Osteoblast (primary cell): ENCODE measurements around the gene SCYGR1. TPM values are rescaled to one million over a fixed set of nuclear protein-coding genes. Genes with fewer than 3 reads are reported as not detected.

ENCODE experiments used
- DNase-seq: peaks from one replicate; pipeline ENCODE4 v3.0.0; 2011; ENCODE audit warnings: low spot score, mixed read lengths; ENCODE audit not compliant: insufficient read length; ENCODE audit errors: missing footprints
- H2AFZ ChIP-seq: 2 replicates; pipeline ENCODE4 v1.6.0; 2011; ENCODE audit warnings: mild to moderate bottlenecking, low read length
- H3K27ac ChIP-seq: 2 replicates; pipeline ENCODE4 v1.5.1; 2011; ENCODE audit warnings: mild to moderate bottlenecking, low read depth, low read length, moderate library complexity
- H3K27me3 ChIP-seq: 2 replicates; pipeline ENCODE4 v1.6.0; 2012; ENCODE audit warnings: mild to moderate bottlenecking, control low read depth, inconsistent platforms, low read length, moderate library complexity; ENCODE audit not compliant: insufficient read depth
- H3K36me3 ChIP-seq: 2 replicates; pipeline ENCODE4 v1.5.1; 2011; ENCODE audit warnings: mild to moderate bottlenecking, low read length, control low read depth, moderate library complexity; ENCODE audit not compliant: insufficient read depth
- H3K4me1 ChIP-seq: 2 replicates; pipeline ENCODE4 v1.5.1; 2011; ENCODE audit warnings: mild to moderate bottlenecking, low read length, control low read depth, moderate library complexity; ENCODE audit not compliant: insufficient read depth
- H3K4me2 ChIP-seq: 2 replicates; pipeline ENCODE4 v1.6.0; 2011; ENCODE audit warnings: mild to moderate bottlenecking, low read length; ENCODE audit not compliant: insufficient read depth
- H3K4me3 ChIP-seq: fragments of 200-600 bp; sonication (generic); 3 replicates; pipeline ENCODE4 v1.5.1; 2012; ENCODE audit warnings: mild to moderate bottlenecking, low read length, inconsistent platforms; ENCODE audit not compliant: insufficient read depth
- H3K79me2 ChIP-seq: 2 replicates; pipeline ENCODE4 v1.6.0; 2012; ENCODE audit warnings: mild to moderate bottlenecking, low read length, control low read depth, inconsistent platforms; ENCODE audit not compliant: insufficient read depth
- H3K9me3 ChIP-seq: 2 replicates; pipeline ENCODE4 v1.5.1; 2011; ENCODE audit warnings: low read depth, low read length, control low read depth
- H4K20me1 ChIP-seq: 2 replicates; pipeline ENCODE4 v1.6.0; 2012; ENCODE audit warnings: mild to moderate bottlenecking, low read length, control low read depth; ENCODE audit not compliant: insufficient read depth
- CTCF ChIP-seq: IDR thresholded peaks from 2 replicates; pipeline ENCODE4 v1.5.1; 2011; ENCODE audit warnings: mild to moderate bottlenecking, low read depth, low read length, moderate library complexity; ENCODE audit errors: extremely low read depth
- total RNA-seq: library from RNA; depleted of rRNA; stranded (reverse); fragments of >200 nt; gene quantifications from 2 replicates; pipeline ENCODE4 v1.2.3, GENCODE V29; 2012

SCYGR1 gene
- total RNA-seq, 1 donor = not detected

- H3K9me3 ChIP-seq = no peaks in the 10 kb centered on the region
- peak; percentile 58 for DNase-seq
- H4K20me1 ChIP-seq = no peaks in the 10 kb centered on the region
- no peaks in the 10 kb centered on the region for H3K36me3 ChIP-seq
- H3K79me2 ChIP-seq = no peaks in the 10 kb centered on the region
- no peak overlapping the region for H3K4me2 ChIP-seq
- no peak for TF ChIP-seq CTCF
- no peak overlapping the region for H3K4me3 ChIP-seq
- no peak overlapping the region for H2AFZ ChIP-seq
- no peak overlapping the region for H3K27ac ChIP-seq
- no peaks in the 10 kb centered on the region for H3K27me3 ChIP-seq
- peaks cover 26% of the 10 kb centered on the region for H3K4me1 ChIP-seq
Observed at GRCh38 chr2:227407591-227408151, 19.9 kb upstream of the SCYGR1 start.

DNA sequence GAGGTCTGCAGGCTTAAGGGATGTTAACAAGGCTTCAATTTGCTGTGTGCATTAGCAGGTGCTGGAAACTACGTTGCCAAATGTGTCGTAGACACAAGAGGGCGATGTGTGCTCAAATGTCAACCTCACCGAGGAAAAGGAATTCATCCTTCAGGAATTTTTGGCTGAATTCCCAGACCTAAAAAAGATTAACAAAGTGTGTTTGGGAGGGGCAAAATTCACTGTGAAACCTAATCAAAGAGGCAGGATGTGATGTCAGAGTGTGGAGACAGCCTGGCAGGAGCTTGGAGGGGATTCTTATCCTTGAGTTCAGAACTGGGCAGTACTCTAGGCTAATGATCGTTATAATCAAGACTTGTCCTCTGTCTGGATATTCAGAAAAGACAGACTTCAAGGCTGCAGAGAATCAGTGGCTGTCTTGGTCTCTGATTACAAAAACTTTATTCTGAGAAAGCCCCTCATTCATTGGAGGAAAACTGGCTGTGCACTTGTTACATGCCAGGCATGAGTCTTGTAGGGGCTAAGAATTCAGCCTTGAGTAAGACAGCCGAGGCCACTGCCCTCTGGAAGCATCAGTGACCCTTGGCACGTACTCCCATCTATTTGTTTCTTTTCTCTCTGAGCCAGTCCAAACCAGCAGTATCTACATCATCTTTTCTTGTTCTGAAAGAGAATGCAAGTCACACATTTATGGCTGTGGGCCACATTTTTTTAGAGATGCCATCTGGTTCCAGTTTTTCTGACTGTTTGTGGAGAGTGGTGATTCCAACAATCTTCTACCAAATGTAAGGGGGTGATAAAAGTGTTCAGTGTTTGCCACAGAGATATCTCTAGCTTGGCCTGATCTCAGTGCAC is 18.7 kb upstream of the SCYGR1 start:
- Histone ChIP-seq H3K27me3 (no peaks in the 10 kb centered on the region), H3K27ac (peak overlapping the region; percentile 94), H3K36me3 (no peaks in the 10 kb centered on the region), H3K9me3 (no peaks in the 10 kb centered on the region), H3K4me3 (peak overlapping the region; percentile 30), H3K4me1 (peaks cover 16% of the 10 kb centered on the region), H4K20me1 (no peaks in the 10 kb centered on the region), H3K4me2 (peak overlapping the region; percentile 71), H3K79me2 (no peaks in the 10 kb centered on the region), H2AFZ (peak overlapping the region; percentile 64)
- peak; percentile 93 for DNase-seq
- peak; percentile 87 for TF ChIP-seq CTCF

GRCh38 chr2:227404585-227405271 is 17.0 kb upstream of the SCYGR1 start:
- Histone ChIP-seq H3K4me1 (peaks cover 10% of the 10 kb centered on the region), H3K27ac (no peak overlapping the region), H3K79me2 (no peaks in the 10 kb centered on the region), H3K27me3 (no peaks in the 10 kb centered on the region), H3K4me2 (no peak overlapping the region), H2AFZ (no peak overlapping the region), H4K20me1 (no peaks in the 10 kb centered on the region), H3K9me3 (no peaks in the 10 kb centered on the region), H3K36me3 (no peaks in the 10 kb centered on the region), H3K4me3 (no peak overlapping the region)
- peak; percentile 5 for TF ChIP-seq CTCF
- DNase-seq = no peak

DNA sequence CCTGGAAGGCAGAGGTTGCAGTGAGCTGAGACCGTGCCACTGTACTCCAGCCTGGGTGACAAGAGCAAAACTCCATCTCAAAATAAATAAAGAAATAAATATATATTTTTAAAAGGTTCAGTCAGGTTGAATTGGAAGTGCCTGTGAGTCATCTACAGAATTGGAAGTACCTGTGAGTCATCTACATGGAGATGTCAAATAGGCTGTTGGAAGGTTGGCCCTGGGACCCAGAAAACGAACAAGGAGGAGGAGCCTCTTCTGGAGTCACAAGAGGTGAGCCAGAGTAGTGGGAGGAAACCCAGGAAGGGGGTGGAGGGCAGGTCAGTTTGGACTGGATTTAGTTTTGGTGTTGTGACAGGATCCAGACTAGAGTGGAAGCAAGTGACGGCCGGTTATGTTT is 15.2 kb upstream of the SCYGR1 start:
- H3K27me3 ChIP-seq = no peaks in the 10 kb centered on the region
- TF ChIP-seq CTCF = no peak
- DNase-seq = no peak
- no peak overlapping the region for H3K4me2 ChIP-seq
- peaks cover 10% of the 10 kb centered on the region for H3K4me1 ChIP-seq
- H3K4me3 ChIP-seq = no peak overlapping the region
- H2AFZ ChIP-seq = no peak overlapping the region
- no peaks in the 10 kb centered on the region for H4K20me1 ChIP-seq
- no peak overlapping the region for H3K27ac ChIP-seq
- no peaks in the 10 kb centered on the region for H3K36me3 ChIP-seq
- H3K9me3 ChIP-seq = no peaks in the 10 kb centered on the region
- H3K79me2 ChIP-seq = no peaks in the 10 kb centered on the region
